Transverse colon (tissue), 4 donors: ENCODE results near the gene GPR153.

ENCODE experiments used
- EP300 ChIP-seq: sonication (generic); formaldehyde crosslinking; IDR thresholded peaks from one replicate; pipeline ENCODE4 v1.6.1; 2017; ENCODE audit warnings: antibody characterized with exemption, low read depth
- POLR2A ChIP-seq: fragments of 450-650 bp; IDR thresholded peaks from one replicate; pipeline ENCODE4 v1.6.1; 2016; ENCODE audit warnings: antibody characterized with exemption, mild to moderate bottlenecking, moderate library complexity
- POLR2AphosphoS5 ChIP-seq, 3 donors: sonication (generic); formaldehyde crosslinking; IDR thresholded peaks; one replicate each; pipeline ENCODE4 v1.6.1; 2016; ENCODE audit warnings: antibody characterized with exemption in 3 of 3
- TF ChIP-seq, protein P1 (sequence below), 5 experiments: fragments of 200-600 bp in 3 of 5; fragments of 450-650 bp in 2 of 5; sonication (generic) in 3 of 5; IDR thresholded peaks; 1 replicate in 2 of 5; 2 replicates in 3 of 5; pipeline ENCODE4 v1.5.1; 2016 to 2017; ENCODE audit warnings: antibody characterized with exemption in 5 of 5, inconsistent platforms in 3 of 5, mild to moderate bottlenecking in 2 of 5, moderate library complexity in 1 of 5

DNA sequence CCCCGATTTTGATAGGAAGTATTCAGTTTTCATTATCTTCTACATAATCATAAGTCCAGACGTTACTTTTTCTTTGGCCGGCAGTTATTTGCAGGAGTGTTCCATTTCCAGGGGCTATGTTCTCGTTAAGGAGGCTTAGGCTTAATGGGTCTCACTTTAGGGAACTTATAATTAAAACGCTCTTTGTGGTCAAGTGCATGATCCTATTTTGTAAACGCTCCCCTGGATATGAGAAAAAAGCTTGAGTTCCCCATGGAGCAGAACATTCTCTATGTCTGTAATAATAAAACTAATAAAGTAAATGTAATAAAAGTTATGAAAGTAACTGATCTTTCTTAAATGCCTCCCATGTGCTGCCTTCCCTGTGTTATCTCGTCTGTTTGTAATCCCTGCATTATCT is 48.7 kb upstream of the GPR153 start:
- TF ChIP-seq, protein P1, sequence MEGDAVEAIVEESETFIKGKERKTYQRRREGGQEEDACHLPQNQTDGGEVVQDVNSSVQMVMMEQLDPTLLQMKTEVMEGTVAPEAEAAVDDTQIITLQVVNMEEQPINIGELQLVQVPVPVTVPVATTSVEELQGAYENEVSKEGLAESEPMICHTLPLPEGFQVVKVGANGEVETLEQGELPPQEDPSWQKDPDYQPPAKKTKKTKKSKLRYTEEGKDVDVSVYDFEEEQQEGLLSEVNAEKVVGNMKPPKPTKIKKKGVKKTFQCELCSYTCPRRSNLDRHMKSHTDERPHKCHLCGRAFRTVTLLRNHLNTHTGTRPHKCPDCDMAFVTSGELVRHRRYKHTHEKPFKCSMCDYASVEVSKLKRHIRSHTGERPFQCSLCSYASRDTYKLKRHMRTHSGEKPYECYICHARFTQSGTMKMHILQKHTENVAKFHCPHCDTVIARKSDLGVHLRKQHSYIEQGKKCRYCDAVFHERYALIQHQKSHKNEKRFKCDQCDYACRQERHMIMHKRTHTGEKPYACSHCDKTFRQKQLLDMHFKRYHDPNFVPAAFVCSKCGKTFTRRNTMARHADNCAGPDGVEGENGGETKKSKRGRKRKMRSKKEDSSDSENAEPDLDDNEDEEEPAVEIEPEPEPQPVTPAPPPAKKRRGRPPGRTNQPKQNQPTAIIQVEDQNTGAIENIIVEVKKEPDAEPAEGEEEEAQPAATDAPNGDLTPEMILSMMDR (IDR thresholded peaks at IDR 0.05): no peak
- no peak for TF ChIP-seq POLR2A
- no peak for TF ChIP-seq EP300
- no peak for TF ChIP-seq POLR2AphosphoS5 (IDR thresholded peaks at IDR 0.05)
